Fibroblast of pulmonary artery (primary cell): ENCODE data around the gene ADAMTSL2.

ENCODE experiments used
- DNase-seq: peaks from one replicate; pipeline ENCODE4 v3.0.0-alpha.2; 2010; ENCODE audit warnings: low read depth
- H3K4me3 ChIP-seq: replicated peaks from 2 replicates; pipeline ENCODE4 v1.5.1; 2011; ENCODE audit warnings: low read depth, mild to moderate bottlenecking, control low read depth, low read length, moderate library complexity
- TF ChIP-seq, protein P1 (sequence below): IDR thresholded peaks from 2 replicates; pipeline ENCODE4 v1.5.1; 2011; ENCODE audit warnings: mild to moderate bottlenecking, control low read depth, low read length, inconsistent platforms; ENCODE audit errors: missing control alignments

Gene ADAMTSL2

DNA sequence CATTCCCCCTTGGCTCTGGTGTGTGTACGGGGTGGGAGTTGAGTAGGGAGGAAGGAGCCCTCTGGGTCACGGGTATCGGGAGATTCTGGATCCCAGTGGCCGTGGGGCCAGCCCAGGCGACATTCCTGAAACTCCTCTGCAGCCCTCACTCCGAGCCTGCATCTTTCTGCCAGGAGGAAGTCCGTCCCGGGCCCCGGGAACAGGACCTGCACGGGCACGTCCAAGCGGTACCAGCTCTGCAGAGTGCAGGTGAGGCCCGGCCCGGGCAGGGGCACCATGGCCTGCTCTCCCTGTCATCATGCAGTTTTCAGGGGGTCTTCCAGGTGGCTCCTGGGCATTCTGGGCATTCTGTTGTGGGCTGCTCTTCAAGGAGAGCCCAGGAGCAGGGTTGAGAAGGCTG, 3.7 kb downstream of the ADAMTSL2 start:
- TF ChIP-seq, protein P1, sequence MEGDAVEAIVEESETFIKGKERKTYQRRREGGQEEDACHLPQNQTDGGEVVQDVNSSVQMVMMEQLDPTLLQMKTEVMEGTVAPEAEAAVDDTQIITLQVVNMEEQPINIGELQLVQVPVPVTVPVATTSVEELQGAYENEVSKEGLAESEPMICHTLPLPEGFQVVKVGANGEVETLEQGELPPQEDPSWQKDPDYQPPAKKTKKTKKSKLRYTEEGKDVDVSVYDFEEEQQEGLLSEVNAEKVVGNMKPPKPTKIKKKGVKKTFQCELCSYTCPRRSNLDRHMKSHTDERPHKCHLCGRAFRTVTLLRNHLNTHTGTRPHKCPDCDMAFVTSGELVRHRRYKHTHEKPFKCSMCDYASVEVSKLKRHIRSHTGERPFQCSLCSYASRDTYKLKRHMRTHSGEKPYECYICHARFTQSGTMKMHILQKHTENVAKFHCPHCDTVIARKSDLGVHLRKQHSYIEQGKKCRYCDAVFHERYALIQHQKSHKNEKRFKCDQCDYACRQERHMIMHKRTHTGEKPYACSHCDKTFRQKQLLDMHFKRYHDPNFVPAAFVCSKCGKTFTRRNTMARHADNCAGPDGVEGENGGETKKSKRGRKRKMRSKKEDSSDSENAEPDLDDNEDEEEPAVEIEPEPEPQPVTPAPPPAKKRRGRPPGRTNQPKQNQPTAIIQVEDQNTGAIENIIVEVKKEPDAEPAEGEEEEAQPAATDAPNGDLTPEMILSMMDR, result no peak
- DNase-seq, result no peak
- no peak overlapping the region for H3K4me3 ChIP-seq

DNA sequence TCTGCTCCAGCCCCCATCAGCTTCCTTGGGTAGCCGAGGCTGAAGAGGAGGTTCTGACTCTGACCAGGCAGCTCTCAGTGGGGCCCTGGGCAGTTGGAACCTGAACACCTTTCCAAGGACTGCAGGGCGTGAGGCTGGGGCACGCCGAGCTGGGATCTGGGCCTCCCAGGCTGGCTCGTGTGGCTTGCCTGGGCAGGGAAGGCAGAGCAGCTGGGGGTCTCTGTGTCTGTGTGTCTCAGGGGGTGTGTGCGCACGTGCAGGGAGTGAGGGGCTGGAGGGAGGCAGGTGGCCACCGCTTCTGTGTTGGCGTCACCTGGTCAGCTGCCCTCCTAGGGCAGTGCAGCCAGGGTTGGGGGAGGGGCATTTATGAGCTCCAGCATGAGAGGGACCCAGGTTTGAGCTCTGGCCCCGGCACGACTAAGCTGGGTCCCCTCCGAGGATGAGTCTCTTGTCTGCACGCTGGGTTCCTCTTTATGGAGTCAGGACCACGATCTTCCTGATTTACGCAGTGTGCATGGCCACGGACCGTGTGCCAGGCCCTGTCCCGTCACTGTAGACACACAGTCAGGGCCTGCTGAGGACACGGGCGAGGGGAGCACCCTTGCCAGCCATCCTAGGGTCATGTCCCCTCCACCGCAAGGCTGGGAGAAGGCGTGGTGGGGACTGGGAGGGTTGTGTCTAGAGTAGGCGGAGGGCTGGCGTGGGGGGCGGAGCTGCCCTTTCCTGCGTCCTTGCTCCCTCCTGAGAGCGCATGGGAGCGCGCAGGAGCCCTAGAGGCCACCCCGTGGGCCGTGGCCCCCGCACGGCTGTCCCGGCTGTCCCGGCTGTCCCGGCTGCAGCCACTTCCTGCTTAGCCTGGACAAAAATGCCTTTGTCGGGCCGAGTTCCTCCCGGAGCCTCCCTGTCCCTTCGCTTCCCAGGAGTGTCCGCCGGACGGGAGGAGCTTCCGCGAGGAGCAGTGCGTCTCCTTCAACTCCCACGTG, 4.6 kb downstream of the ADAMTSL2 start:
- TF ChIP-seq, protein P1, result no peak
- no peak for DNase-seq
- H3K4me3 ChIP-seq, result no peak overlapping the region

DNA sequence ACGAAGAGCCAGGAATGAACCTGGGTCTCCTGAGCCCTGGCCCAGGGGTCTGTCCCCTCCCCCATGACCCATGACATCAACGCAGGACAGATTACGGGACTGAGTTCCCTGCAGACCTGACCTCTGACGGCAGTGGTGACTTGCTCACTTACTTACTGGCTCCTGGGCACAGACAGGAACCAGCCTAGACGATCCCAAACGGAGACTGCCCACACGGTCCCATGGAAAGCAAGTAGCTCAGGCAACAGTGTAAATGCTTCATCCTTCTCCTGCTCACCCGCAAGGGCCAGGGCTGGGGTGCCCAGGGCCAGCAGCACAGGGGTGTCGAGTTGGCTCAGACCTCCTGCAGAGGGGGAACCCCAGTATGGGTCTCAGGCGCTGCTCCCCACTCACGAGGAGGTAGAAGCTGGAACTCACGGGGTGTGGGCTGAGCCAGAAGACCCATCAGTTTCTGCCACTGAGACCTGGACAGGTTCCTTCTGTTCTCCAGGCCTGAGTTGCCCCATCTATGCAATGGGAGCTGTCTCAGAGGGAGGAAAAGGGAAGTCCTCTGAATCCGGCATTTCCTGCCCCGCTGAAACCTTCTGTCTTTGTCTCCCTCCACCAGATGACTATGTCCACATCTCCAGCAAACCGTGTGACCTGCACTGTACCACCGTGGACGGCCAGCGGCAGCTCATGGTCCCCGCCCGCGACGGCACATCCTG, 5.6 kb downstream of the ADAMTSL2 start:
- DNase-seq, result no peak
- no peak overlapping the region for H3K4me3 ChIP-seq
- TF ChIP-seq, protein P1, result no peak

DNA sequence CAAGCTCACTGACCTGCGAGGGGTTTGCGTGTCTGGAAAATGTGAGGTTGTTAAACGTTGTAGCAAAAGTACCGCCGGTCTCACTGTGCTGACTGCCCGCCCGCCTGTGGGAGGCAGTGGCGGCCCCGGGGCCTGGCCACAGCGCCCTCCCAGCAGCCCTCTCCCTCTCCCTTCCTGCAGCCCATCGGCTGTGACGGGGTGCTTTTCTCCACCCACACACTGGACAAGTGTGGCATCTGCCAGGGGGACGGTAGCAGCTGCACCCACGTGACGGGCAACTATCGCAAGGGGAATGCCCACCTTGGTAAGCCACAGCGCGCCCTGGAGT, 6.2 kb downstream of the ADAMTSL2 start:
- TF ChIP-seq, protein P1, result no peak
- H3K4me3 ChIP-seq, result no peak overlapping the region
- no peak for DNase-seq

DNA sequence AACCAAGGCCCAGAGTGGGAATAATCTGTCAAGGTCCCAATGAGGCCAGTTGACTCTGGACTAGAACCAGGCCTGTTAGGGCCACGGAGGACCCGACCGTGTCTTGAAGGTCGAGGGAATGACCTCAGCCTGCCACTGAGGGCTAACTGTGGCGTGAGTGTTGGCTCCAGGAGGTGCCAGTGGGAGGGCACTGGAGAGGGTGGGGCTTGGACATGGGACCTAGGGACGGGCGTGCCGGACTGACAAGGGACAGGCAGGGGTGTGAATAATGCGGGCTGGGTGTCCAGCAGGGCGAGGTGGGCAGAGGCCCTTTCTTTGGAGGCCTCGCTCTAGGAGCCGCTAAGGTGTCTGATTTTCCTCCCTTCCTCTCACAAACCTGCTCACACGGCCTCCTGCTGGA, 7.5 kb downstream of the ADAMTSL2 start:
- H3K4me3 ChIP-seq, result no peak overlapping the region
- TF ChIP-seq, protein P1, result no peak
- no peak for DNase-seq

DNA sequence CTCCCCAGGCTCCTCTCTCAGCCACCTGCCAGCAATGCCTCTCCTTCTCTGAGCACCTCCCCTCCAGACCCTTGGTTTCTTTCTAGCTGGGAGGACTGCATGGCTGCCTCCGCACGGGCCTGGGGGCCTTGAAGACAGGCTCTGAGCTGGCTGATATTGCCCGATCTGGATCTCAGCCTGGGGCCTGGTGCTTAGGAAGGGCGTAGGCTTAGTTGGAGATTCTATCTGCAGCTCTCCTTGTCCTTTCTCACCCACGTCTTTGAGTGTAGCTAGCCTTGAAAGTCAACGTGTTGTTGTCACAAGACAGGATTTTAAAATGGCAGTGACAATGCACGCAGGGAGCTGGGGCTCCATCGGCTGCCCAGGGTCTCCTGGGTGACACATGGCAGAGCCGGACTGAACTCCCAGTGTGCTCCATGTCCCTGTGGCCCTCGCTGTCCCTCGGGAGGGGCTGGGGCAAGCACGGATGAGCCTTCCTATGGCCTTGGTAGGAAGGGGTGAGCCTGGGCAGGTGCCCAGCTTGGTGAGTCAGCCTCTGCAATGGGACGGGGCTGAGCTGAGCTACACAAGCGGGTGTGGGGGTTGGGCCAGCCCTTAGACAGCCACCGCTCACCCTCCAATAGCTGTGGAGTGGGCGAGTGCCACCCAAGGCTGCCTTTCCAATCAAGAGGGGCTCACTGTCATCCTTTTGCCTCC, 9.4 kb downstream of the ADAMTSL2 start:
- TF ChIP-seq, protein P1, result no peak
- H3K4me3 ChIP-seq, result no peak overlapping the region
- no peak for DNase-seq
